Hepatocyte (in vitro differentiated cells): ENCODE measurements around the gene CCDC66.

Experiments
- EZH2phosphoT487 ChIP-seq: fragments of 200-600 bp; sonication (generic); IDR thresholded peaks from one replicate; pipeline ENCODE4 v1.6.1; 2018; ENCODE audit warnings: antibody characterized with exemption, mild to moderate bottlenecking, low read depth, moderate library complexity; ENCODE audit not compliant: unreplicated experiment, severe bottlenecking
- TF ChIP-seq, protein P1 (sequence below): fragments of 200-600 bp; sonication (generic); IDR thresholded peaks from 2 replicates; pipeline ENCODE4 v1.5.1; 2016; ENCODE audit warnings: antibody characterized with exemption, mild to moderate bottlenecking; ENCODE audit not compliant: poor library complexity

- TF ChIP-seq, protein P1, sequence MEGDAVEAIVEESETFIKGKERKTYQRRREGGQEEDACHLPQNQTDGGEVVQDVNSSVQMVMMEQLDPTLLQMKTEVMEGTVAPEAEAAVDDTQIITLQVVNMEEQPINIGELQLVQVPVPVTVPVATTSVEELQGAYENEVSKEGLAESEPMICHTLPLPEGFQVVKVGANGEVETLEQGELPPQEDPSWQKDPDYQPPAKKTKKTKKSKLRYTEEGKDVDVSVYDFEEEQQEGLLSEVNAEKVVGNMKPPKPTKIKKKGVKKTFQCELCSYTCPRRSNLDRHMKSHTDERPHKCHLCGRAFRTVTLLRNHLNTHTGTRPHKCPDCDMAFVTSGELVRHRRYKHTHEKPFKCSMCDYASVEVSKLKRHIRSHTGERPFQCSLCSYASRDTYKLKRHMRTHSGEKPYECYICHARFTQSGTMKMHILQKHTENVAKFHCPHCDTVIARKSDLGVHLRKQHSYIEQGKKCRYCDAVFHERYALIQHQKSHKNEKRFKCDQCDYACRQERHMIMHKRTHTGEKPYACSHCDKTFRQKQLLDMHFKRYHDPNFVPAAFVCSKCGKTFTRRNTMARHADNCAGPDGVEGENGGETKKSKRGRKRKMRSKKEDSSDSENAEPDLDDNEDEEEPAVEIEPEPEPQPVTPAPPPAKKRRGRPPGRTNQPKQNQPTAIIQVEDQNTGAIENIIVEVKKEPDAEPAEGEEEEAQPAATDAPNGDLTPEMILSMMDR, result no peak
- no peak for TF ChIP-seq EZH2phosphoT487
Measured at GRCh38 chr3:56519641-56520040, 37.3 kb upstream of the CCDC66 start.
